ENCODE data around the gene GART. TPM values are rescaled to one million over a fixed set of nuclear protein-coding genes. Genes with fewer than 3 reads are reported as not detected.

Gene GART
- polyA plus RNA-seq, 1 donor (not counting 4 experiments of a cell fraction or from before 2014, with no cell fraction given): 50.3 TPM

GRCh38 chr21:33560965-33561364 lies 19.0 kb upstream of the GART start:
- Histone ChIP-seq H4K20me1 (ENCODE audit: control insufficient read depth, extremely low read depth, insufficient read depth, low read length) (peaks cover 4% of the 10 kb centered on the region), H3K4me2 (ENCODE audit: control insufficient read depth, extremely low read depth, insufficient read depth, low read depth, low read length) (no peak overlapping the region), H3K9me1 (ENCODE audit: control insufficient read depth, extremely low read depth, insufficient read depth, low read length) (no peaks in the 10 kb centered on the region), H3K36me3 (ENCODE audit: control insufficient read depth in 2 of 2, extremely low read depth in 1 of 2, insufficient read depth in 2 of 2, low read length in 2 of 2) (peaks cover 19 to 31% of the 10 kb centered on the region in 2 experiments), H2AFZ (ENCODE audit: control insufficient read depth, low read length) (no peak overlapping the region), H3K4me1 (ENCODE audit: control insufficient read depth, extremely low read depth, insufficient read depth, low read length) (no peaks in the 10 kb centered on the region), H3K9me3 (ENCODE audit: control insufficient read depth, low read depth, low read length) (no peaks in the 10 kb centered on the region), H3K27ac (ENCODE audit: control insufficient read depth, insufficient read depth, low read length) (no peak overlapping the region), H3K4me3 (ENCODE audit: control insufficient read depth in 2 of 3, extremely low read depth in 1 of 3, insufficient read depth in 2 of 3, low read depth in 1 of 3, low read length in 3 of 3) (no peak overlapping the region), H3K9ac (ENCODE audit: control insufficient read depth, extremely low read depth, insufficient read depth, low read length) (no peak overlapping the region), H3K27me3 (ENCODE audit: control insufficient read depth, extremely low read depth, insufficient read depth, low read length) (no peaks in the 10 kb centered on the region), H3K79me2 (ENCODE audit: control insufficient read depth, insufficient read depth, low read length) (peaks cover 72% of the 10 kb centered on the region)
- FAIRE-seq (no peak), DNase-seq (ENCODE audit: low read depth, low spot score) (no peak)
- no peak for TF ChIP-seq EZH2 (IDR thresholded peaks at IDR 0.05; ENCODE audit: low read length)
- TF ChIP-seq, protein P1, sequence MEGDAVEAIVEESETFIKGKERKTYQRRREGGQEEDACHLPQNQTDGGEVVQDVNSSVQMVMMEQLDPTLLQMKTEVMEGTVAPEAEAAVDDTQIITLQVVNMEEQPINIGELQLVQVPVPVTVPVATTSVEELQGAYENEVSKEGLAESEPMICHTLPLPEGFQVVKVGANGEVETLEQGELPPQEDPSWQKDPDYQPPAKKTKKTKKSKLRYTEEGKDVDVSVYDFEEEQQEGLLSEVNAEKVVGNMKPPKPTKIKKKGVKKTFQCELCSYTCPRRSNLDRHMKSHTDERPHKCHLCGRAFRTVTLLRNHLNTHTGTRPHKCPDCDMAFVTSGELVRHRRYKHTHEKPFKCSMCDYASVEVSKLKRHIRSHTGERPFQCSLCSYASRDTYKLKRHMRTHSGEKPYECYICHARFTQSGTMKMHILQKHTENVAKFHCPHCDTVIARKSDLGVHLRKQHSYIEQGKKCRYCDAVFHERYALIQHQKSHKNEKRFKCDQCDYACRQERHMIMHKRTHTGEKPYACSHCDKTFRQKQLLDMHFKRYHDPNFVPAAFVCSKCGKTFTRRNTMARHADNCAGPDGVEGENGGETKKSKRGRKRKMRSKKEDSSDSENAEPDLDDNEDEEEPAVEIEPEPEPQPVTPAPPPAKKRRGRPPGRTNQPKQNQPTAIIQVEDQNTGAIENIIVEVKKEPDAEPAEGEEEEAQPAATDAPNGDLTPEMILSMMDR (optimal IDR thresholded peaks at IDR 0.05 in 1 of 3, IDR thresholded peaks at IDR 0.05 in 1 of 3, conservative IDR thresholded peaks at IDR 0.05 in 1 of 3; ENCODE audit: extremely low read depth in 1 of 3, insufficient read depth in 2 of 3, low read length in 3 of 3): no peak
- dilution Hi-C loops (cut with MboI; ENCODE audit: extremely low pct_ligation_motif_present, low sequenced_read_pairs): no loop called here

DNA sequence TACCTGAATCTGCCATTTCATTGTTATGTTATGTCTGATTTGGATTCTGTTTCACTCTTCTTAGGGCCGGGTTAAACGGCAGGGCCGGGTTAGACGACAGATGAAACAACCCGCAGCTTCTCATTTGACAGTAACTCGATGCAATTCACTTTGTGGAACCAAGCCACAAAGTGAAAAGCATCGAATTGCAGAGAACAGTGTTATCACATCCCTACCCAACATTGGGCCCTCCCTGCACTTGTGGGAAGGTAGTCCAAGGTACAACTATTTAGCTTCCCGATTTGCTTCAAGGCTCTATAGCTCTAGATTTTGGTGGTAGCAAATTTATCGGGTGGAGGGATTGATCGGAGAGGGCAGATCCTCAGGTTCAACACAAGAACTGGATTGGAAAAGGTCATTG lies 17.9 kb upstream of the GART start:
- DNase-seq (ENCODE audit: low read depth, low spot score) (no peak), FAIRE-seq (no peak)
- dilution Hi-C loops (cut with MboI; ENCODE audit: extremely low pct_ligation_motif_present, low sequenced_read_pairs): no loop called here
- H4K20me1 ChIP-seq (ENCODE audit: control insufficient read depth, extremely low read depth, insufficient read depth, low read length): peaks cover 4% of the 10 kb centered on the region
- no peaks in the 10 kb centered on the region for H3K4me1 ChIP-seq (ENCODE audit: control insufficient read depth, extremely low read depth, insufficient read depth, low read length)
- H3K36me3 ChIP-seq (ENCODE audit: control insufficient read depth in 2 of 2, extremely low read depth in 1 of 2, insufficient read depth in 2 of 2, low read length in 2 of 2): peaks cover 20 to 34% of the 10 kb centered on the region in 2 experiments
- H3K9ac ChIP-seq (ENCODE audit: control insufficient read depth, extremely low read depth, insufficient read depth, low read length): no peak overlapping the region
- TF ChIP-seq, protein P1 (optimal IDR thresholded peaks at IDR 0.05 in 1 of 3, IDR thresholded peaks at IDR 0.05 in 1 of 3, conservative IDR thresholded peaks at IDR 0.05 in 1 of 3; ENCODE audit: extremely low read depth in 1 of 3, insufficient read depth in 2 of 3, low read length in 3 of 3): no peak
- TF ChIP-seq EZH2 (IDR thresholded peaks at IDR 0.05; ENCODE audit: low read length): no peak
- no peak overlapping the region for H3K4me3 ChIP-seq (ENCODE audit: control insufficient read depth in 2 of 3, extremely low read depth in 1 of 3, insufficient read depth in 2 of 3, low read depth in 1 of 3, low read length in 3 of 3)
- no peaks in the 10 kb centered on the region for H3K27me3 ChIP-seq (ENCODE audit: control insufficient read depth, extremely low read depth, insufficient read depth, low read length)
- peaks cover 80% of the 10 kb centered on the region for H3K79me2 ChIP-seq (ENCODE audit: control insufficient read depth, insufficient read depth, low read length)
- no peak overlapping the region for H3K4me2 ChIP-seq (ENCODE audit: control insufficient read depth, extremely low read depth, insufficient read depth, low read depth, low read length)
- H3K9me3 ChIP-seq (ENCODE audit: control insufficient read depth, low read depth, low read length): no peaks in the 10 kb centered on the region
- no peak overlapping the region for H3K27ac ChIP-seq (ENCODE audit: control insufficient read depth, insufficient read depth, low read length)
- H3K9me1 ChIP-seq (ENCODE audit: control insufficient read depth, extremely low read depth, insufficient read depth, low read length): no peaks in the 10 kb centered on the region
- no peak overlapping the region for H2AFZ ChIP-seq (ENCODE audit: control insufficient read depth, low read length)
